ENCODE measurements around the gene NADSYN1.

The NADSYN1 gene

GRCh38 chr11:71474141-71474770, 21.3 kb downstream of the NADSYN1 start:
- DNase-seq: no peak

GRCh38 chr11:71474771-71475483, 21.9 kb downstream of the NADSYN1 start:
- no peak for DNase-seq

DNA sequence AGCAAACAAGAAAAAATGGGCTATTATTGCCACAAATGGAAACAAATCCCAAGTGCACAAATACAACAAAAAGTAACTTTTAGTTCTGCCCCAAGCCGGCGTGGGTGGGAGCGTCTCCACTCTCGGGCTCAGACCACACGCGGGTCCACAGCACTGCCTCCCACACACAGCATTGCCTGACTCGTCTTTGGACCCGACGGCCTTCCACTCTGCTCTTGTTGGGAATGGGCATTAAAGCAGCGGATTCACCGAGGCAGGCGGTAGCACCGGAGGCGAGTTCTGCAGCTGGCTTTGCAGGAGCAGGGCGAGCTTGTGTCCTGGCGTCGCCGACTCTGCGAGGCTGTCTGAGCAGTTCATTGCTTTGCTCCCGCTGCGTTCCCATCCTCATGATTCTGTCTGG, 23.0 kb downstream of the NADSYN1 start:
- no peak for DNase-seq

- no peak for DNase-seq
These were observed 24.1 kb downstream of the NADSYN1 start for GRCh38 chr11:71476926-71477640.

DNA sequence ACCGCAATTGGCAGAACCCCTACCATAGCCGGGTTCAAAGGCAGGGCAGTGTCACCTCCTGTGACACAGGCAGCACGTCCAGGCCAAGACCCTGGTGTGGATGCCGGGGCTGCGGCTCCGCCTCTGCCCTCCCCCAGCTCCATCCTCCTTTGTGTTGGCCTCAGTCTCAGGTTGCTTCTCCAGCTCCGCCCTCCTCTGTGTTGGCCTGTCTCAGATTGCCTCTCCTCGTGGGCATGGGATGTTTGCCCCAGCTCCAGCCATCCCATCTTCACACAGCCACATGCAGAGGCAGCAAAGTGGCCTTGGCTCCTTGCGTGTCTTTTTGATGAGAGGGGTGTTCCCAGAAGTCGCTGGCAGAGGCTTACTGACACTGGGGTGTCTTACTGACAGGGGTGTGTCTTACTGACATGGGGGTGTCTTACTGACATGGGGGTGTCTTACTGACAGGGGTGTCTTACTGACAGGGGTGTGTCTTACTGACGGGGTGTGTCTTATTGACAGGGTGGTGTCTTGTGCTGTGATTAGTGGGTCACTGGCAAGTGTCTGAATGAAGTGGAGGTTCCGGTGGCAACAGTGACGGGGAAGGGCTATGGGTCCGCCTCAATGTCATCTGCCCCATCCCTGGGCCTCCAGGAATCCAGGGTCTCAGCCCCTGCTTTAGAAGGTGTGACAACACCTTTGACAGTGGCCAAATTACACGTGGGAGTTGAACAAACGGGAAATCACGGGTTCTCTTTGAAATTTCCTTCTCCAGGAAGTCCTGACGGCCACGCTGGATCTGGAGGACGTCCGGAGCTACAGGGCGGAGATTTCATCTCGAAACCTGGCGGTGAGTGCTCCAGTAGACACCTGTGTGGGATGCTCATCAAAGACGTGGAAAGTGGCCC, 24.9 kb downstream of the NADSYN1 start:
- no peak for DNase-seq

DNA sequence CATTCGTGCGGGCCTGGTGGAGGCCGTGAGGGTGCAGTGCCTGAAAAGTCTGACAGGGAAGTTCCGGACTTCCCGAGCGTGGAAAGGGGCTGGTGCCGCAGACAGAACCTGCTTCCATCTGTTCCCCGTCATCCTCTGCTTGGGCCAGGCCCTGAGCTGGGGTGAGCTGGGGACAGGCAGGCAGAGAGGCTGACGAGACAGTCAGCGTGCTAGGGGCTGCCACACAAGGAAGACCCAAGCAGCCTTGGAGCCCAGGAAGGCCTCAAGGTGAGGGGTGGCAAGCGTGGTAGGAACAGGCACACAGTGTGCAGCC, 25.5 kb downstream of the NADSYN1 start:
- DNase-seq: no peak

DNA sequence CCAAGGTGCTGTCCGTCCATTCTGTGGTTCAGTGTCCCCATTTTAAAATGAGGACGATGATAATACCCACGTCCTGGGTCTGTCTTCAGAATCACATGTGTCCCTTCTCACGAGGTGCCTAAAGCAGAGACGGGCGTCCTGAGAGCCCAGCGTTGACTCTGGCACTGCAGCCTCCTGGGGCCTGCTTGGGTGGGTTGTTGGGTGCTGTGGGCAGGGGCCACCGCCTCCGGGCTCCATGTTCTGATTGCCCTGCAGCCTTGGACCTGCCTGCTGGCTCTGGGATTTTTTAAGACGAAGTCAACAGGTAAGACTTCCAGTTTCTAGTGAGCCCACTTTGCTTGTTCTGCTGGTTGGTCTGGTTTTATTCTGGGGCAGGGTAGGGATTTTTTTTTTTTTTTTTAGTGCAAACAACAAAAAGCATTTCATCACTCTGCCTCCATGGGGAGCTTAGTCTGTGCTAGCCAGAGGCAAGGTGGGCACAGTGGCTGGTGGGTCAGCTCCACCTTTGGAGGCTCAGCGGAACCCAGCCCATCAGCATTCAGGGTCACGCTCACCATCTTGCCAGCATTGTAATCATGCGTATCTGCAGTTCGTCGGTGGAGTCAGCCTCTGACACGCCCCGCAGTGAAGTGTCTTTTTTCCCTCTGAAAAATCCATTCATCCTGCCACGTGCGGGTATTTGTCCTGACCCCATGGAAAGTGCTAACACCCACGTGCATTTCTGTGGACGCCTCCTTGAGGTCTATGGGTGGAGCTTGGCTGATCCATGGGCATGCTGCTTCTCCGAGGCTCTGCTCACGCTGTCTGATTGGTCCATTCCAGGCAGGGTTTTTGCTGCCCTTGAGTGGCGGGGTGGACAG, 28.3 kb downstream of the NADSYN1 start:
- DNase-seq: no peak

- DNase-seq: no peak
These were observed 29.2 kb downstream of the NADSYN1 start for GRCh38 chr11:71482216-71482615.

- DNase-seq: no peak
These were observed 29.9 kb downstream of the NADSYN1 start for GRCh38 chr11:71482746-71483364.

GRCh38 chr11:71483692-71484091, 30.7 kb downstream of the NADSYN1 start:
- no peak for DNase-seq

DNA sequence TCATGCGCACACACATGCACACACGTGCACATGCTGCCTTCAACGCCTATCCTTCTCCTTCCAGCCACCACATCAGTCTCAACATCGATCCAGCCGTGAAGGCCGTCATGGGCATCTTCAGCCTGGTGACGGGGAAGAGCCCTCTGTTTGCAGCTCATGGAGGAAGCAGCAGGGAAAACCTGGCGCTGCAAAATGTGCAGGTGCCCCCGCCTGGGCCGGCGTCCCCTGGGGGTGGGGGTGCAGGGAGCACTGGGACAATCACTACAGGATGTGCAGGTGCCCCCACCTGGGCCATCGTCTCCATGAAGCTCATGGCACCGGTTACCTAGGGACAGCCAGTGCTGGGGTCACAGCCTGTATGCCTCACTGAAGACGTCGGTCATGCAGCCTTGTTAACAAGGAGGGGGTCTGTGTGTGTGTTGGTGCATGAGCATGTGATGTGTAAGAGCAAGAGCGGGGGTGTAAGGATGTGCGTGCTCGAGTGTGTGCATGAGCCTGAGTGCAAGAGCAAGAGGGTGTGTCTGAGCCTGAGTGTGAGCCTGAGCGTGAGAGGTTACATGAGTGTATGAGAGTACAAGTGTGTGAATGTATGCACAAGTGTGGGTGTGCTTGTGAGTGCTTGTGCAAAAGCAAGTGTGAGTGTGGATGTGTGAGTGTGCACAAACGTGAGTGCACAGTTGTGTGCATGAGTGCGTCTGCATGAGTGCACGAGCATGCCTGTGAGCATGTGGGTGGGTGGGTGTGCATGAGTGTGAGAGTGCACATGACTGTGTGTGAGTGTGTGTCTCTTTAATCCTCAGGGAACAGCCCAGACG, 31.5 kb downstream of the NADSYN1 start:
- no peak for DNase-seq

GRCh38 chr11:71485063-71485399, 32.0 kb downstream of the NADSYN1 start:
- DNase-seq: no peak

- no peak for DNase-seq
These were observed 32.5 kb downstream of the NADSYN1 start for GRCh38 chr11:71485466-71485865.

DNA sequence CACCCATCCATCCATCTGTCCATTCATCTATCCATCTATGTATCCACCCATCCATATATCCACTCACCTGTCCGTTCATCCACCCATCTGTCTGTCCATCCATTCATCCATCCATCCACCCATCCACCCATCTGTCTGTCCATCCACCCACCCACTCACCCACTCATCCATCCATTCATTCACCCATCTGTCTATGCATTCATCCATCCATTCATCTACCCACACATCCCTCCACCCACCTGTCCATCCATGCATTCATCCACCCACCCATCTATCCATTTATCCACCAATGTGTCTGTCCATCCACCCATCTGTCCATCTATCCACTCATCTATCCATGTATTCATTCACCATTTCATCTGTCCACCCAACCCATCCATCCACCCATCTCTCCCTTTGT, 33.3 kb downstream of the NADSYN1 start:
- no peak for DNase-seq

GRCh38 chr11:71488681-71489270, 35.8 kb downstream of the NADSYN1 start:
- DNase-seq: no peak

DNA sequence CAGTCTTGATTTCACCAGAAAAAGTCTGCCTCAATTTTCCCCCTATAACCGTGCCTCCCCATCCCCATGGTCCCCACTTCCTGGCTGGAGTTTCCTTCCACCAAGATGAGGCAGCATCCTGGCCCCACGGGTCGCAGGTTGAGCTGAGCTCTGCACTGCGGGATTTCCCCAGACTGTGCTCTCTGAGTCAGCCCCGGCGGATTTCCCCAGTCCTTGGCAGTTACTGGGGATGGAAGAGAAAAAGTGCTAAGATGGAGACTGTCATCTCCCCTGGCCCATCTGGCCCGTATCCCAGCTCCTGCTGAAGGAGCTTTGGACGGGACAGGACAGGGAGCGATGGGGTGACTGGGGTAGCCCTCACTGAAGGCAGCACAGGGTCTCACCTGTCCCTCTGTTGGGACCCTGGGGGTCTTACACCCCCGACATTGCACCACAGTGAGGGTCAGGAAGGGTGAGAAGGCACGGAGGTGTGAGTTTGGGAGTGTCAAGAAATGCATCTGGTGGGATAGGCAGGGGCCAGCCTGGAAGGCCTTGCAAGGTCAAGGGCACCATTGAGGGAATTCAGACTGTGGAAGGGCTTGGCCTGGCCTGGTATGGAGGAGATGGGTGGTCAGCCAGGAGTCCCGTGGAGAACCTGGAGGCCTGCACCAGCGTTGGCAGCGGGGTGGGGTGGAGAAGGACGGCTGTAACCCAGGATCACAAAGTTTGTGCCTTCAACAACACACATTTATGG, 36.5 kb downstream of the NADSYN1 start:
- DNase-seq: no peak

- DNase-seq: no peak
These were observed 37.2 kb downstream of the NADSYN1 start for GRCh38 chr11:71490044-71490730.

DNA sequence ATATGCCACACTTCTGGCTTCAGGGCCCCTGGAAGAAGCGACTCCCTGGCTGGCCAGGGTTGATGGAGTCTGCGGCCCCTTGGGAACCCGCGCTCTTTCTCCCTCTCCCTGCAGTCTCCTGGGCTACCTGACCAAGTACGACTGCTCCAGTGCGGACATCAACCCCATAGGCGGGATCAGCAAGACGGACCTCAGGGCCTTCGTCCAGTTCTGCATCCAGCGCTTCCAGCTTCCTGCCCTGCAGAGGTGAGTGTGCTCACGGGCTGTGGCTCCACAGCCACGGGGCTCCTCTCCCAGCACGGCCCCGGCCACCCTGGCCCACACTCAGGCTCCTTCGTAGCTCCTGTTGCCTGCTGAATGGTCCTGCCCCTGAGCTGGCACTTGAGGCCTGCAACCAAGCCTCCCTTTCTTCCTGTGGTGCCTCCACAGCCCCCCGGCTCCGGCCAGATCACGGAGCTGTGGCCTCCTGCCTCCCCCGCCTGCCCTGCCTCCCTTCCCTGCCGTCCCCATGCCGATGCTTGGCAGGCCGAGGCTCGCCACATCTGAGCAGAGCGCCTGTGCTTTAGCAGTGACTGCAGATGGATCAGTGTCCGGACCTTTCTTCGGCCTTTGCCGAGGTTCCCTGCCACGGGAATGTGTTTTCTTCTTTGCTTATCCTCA, 37.9 kb downstream of the NADSYN1 start:
- no peak for DNase-seq

GRCh38 chr11:71491531-71491930, 38.5 kb downstream of the NADSYN1 start:
- DNase-seq: no peak

All from NCI-H1436 (cell line).